Loucy (cell line): ENCODE data around the gene PDILT.

Experiments used
- H2AFZ ChIP-seq: fragments of 200-600 bp; sonication (generic); 2 replicates; pipeline ENCODE4 v1.6.0; 2016; ENCODE audit warnings: antibody characterized with exemption, mild to moderate bottlenecking, low read length, moderate library complexity
- H3F3A ChIP-seq: fragments of 200-600 bp; 2 replicates; pipeline ENCODE4 v1.6.0; 2016; ENCODE audit warnings: antibody characterized with exemption, low read depth, mild to moderate bottlenecking
- H3K27me3 ChIP-seq: fragments of 200-600 bp; sonication (generic); 2 replicates; pipeline ENCODE4 v1.6.1; 2014; ENCODE audit warnings: low read length, mild to moderate bottlenecking; ENCODE audit not compliant: insufficient read depth, poor library complexity, severe bottlenecking
- H3K36me3 ChIP-seq: fragments of 200-600 bp; sonication (generic); 2 replicates; pipeline ENCODE4 v1.6.1; 2016; ENCODE audit warnings: low read length; ENCODE audit not compliant: insufficient read depth
- H3K4me1 ChIP-seq: fragments of 200-600 bp; sonication (generic); 2 replicates; pipeline ENCODE4 v1.5.1; 2014; ENCODE audit warnings: low read length, mild to moderate bottlenecking; ENCODE audit not compliant: insufficient read depth, poor library complexity, severe bottlenecking
- H3K4me2 ChIP-seq: fragments of 200-600 bp; sonication (generic); 2 replicates; pipeline ENCODE4 v1.6.0; 2014; ENCODE audit warnings: antibody characterized with exemption, low read length, low read depth, mild to moderate bottlenecking; ENCODE audit not compliant: poor library complexity, severe bottlenecking
- H3K4me3 ChIP-seq: fragments of 200-600 bp; sonication (generic); 2 replicates; pipeline ENCODE4 v1.5.1; 2014; ENCODE audit warnings: low read length, mild to moderate bottlenecking, mixed read lengths; ENCODE audit not compliant: poor library complexity, severe bottlenecking
- H3K79me2 ChIP-seq: fragments of 200-600 bp; sonication (generic); 2 replicates; pipeline ENCODE4 v1.6.1; 2014; ENCODE audit warnings: low read length; ENCODE audit not compliant: insufficient read depth
- H3K9ac ChIP-seq: fragments of 200-600 bp; sonication (generic); 2 replicates; pipeline ENCODE4 v1.6.0; 2014; ENCODE audit warnings: mild to moderate bottlenecking, low read depth, low read length, moderate library complexity; ENCODE audit not compliant: poor library complexity, severe bottlenecking
- H3K9me2 ChIP-seq: fragments of 200-600 bp; sonication (generic); replicated peaks from 2 replicates; pipeline ENCODE4 v1.6.1; 2016; ENCODE audit warnings: low read depth, low read length, mixed read lengths
- H3K9me3 ChIP-seq: fragments of 200-600 bp; sonication (generic); 2 replicates; pipeline ENCODE4 v1.6.1; 2014; ENCODE audit warnings: mild to moderate bottlenecking, antibody characterized with exemption, low read length, low read depth; ENCODE audit not compliant: insufficient read depth
- H4K20me1 ChIP-seq: fragments of 200-600 bp; sonication (generic); 2 replicates; pipeline ENCODE4 v1.6.0; 2014; ENCODE audit warnings: antibody characterized with exemption, low read length, mild to moderate bottlenecking; ENCODE audit not compliant: insufficient read depth, poor library complexity, severe bottlenecking
- EZH2phosphoT487 ChIP-seq: fragments of 200-600 bp; IDR thresholded peaks from 2 replicates; pipeline ENCODE4 v1.6.1; 2018; ENCODE audit warnings: antibody characterized with exemption, mild to moderate bottlenecking, moderate library complexity, borderline replicate concordance
- TF ChIP-seq, protein P1 (sequence below): fragments of 200-600 bp; sonication (generic); conservative IDR thresholded peaks from 2 replicates; pipeline ENCODE4 v1.5.1; 2014; ENCODE audit warnings: mild to moderate bottlenecking, antibody characterized with exemption, low read length

The PDILT gene

DNA sequence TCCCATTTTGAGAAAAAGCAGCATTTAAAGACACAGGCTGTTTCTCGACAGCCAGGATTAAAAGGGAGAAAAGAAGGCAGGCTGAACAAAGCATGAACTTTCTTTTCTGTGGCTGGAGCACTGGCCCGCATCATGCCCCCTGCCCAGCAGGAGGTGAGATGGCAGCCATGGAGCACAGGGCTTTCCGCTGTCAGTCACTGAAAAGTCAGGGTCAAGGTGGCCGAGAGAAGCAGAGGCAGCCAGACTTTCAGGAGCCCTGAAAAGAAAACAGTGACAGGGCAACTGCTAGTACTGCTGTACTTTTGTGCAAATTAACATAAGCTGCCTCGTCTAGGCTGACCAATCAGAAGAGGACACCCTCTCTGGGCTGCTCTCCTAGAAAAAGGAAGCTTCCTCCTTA is 71.4 kb downstream of the PDILT start:
- no peaks in the 10 kb centered on the region for H3K27me3 ChIP-seq
- no peaks in the 10 kb centered on the region for H3K36me3 ChIP-seq
- H3K9me3 ChIP-seq, result no peaks in the 10 kb centered on the region; the same call in 1 of the 2 replicates
- TF ChIP-seq EZH2phosphoT487, result no peak
- TF ChIP-seq, protein P1, sequence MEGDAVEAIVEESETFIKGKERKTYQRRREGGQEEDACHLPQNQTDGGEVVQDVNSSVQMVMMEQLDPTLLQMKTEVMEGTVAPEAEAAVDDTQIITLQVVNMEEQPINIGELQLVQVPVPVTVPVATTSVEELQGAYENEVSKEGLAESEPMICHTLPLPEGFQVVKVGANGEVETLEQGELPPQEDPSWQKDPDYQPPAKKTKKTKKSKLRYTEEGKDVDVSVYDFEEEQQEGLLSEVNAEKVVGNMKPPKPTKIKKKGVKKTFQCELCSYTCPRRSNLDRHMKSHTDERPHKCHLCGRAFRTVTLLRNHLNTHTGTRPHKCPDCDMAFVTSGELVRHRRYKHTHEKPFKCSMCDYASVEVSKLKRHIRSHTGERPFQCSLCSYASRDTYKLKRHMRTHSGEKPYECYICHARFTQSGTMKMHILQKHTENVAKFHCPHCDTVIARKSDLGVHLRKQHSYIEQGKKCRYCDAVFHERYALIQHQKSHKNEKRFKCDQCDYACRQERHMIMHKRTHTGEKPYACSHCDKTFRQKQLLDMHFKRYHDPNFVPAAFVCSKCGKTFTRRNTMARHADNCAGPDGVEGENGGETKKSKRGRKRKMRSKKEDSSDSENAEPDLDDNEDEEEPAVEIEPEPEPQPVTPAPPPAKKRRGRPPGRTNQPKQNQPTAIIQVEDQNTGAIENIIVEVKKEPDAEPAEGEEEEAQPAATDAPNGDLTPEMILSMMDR, result no peak
- H3K9ac ChIP-seq, result no peak overlapping the region
- H3K4me2 ChIP-seq, result no peak overlapping the region
- no peaks in the 10 kb centered on the region for H3F3A ChIP-seq
- no peaks in the 10 kb centered on the region for H3K4me1 ChIP-seq
- H3K79me2 ChIP-seq, result no peaks in the 10 kb centered on the region
- H3K4me3 ChIP-seq, result no peak overlapping the region
- H2AFZ ChIP-seq, result no peak overlapping the region
- H3K9me2 ChIP-seq, result no peaks in the 10 kb centered on the region
- H4K20me1 ChIP-seq, result no peaks in the 10 kb centered on the region

DNA sequence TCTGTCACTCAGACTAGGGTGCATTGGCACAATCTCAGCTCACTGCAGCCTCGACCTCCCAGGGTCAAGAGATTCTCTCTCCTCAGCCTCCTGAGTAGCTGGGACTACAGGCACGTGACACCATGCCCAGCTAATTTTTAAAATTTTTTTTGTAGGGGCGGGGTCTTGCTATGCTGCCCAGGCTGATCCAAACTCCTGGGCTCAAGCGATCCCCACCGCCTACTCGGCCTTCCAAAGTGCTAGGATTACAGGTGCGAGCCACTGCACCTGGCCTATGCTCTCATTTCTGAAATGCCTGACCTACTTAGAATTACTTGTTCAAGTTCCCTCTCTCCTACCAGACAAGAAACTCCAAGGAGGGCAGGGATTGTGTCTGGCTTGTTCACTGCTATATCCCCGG is 72.1 kb downstream of the PDILT start:
- H3K4me1 ChIP-seq, result no peaks in the 10 kb centered on the region
- no peaks in the 10 kb centered on the region for H4K20me1 ChIP-seq
- no peaks in the 10 kb centered on the region for H3K9me2 ChIP-seq
- H3K27me3 ChIP-seq, result no peaks in the 10 kb centered on the region
- no peaks in the 10 kb centered on the region for H3K79me2 ChIP-seq
- H3K36me3 ChIP-seq, result no peaks in the 10 kb centered on the region
- H3K9ac ChIP-seq, result no peak overlapping the region
- H2AFZ ChIP-seq, result no peak overlapping the region
- no peaks in the 10 kb centered on the region; the same call in 1 of the 2 replicates for H3K9me3 ChIP-seq
- H3K4me2 ChIP-seq, result no peak overlapping the region
- TF ChIP-seq, protein P1, result no peak
- TF ChIP-seq EZH2phosphoT487, result no peak
- no peak overlapping the region for H3K4me3 ChIP-seq
- H3F3A ChIP-seq, result no peaks in the 10 kb centered on the region

DNA sequence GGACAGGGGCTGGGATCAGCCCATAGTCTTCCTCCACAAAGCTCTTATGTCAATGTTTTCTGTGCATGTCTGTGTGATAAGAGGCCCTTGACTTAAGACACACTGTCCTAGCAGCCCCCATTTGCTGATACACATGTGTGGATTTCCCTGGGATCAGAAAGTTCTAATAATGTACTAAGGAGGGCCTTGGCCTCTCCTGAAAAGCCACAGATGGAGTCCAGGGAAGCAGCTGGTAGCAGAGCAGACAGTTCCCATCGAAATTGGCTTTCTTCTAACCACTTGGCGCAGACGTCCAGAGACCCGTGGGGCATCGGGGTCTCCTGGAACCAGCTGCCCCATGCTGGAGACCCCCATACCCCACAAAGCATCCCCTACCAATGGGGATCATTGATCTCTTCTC is 72.9 kb downstream of the PDILT start:
- Histone ChIP-seq H3F3A (no peaks in the 10 kb centered on the region), H4K20me1 (no peaks in the 10 kb centered on the region), H3K79me2 (no peaks in the 10 kb centered on the region), H3K4me3 (no peak overlapping the region), H3K9ac (no peak overlapping the region), H3K4me2 (no peak overlapping the region), H2AFZ (no peak overlapping the region), H3K9me3 (no peaks in the 10 kb centered on the region; the same call in 1 of the 2 replicates), H3K27me3 (no peaks in the 10 kb centered on the region), H3K36me3 (no peaks in the 10 kb centered on the region), H3K9me2 (no peaks in the 10 kb centered on the region), H3K4me1 (no peaks in the 10 kb centered on the region)
- TF ChIP-seq, protein P1, result no peak
- TF ChIP-seq EZH2phosphoT487, result no peak
